Measurements from ENCODE around the gene ZBTB7C.

The ZBTB7C gene

DNA sequence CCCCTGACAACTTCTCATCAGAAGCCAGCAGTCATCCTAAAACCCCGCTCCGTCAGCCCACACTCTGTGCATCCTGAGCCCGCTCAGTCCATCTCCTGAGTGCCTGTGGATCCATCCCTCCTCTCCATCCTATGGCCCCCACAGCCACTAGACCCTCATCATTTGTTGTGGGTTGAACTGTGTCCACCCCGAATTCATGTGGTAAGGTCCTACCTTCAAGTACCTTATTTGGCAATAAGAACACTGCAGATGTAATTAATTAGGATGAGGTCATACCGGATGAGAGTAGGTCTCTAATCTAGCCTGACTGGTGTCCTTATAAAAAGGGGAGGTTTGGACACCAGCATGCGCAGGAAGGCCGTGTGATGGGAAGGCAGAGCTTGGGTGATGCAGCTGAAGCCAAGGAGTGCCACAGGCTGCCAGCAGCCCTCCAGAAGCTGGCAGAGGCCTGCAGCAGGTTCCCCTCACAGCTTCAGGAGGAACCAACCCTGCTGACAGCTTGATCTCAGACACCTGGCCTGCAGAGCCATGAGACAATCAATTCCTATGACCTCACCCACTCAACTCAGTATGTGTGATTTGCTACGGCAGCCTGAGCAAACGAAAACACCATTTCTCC, 192.4 kb downstream of the ZBTB7C start:
- no peak for DNase-seq (ENCODE audit: low read depth)

DNA sequence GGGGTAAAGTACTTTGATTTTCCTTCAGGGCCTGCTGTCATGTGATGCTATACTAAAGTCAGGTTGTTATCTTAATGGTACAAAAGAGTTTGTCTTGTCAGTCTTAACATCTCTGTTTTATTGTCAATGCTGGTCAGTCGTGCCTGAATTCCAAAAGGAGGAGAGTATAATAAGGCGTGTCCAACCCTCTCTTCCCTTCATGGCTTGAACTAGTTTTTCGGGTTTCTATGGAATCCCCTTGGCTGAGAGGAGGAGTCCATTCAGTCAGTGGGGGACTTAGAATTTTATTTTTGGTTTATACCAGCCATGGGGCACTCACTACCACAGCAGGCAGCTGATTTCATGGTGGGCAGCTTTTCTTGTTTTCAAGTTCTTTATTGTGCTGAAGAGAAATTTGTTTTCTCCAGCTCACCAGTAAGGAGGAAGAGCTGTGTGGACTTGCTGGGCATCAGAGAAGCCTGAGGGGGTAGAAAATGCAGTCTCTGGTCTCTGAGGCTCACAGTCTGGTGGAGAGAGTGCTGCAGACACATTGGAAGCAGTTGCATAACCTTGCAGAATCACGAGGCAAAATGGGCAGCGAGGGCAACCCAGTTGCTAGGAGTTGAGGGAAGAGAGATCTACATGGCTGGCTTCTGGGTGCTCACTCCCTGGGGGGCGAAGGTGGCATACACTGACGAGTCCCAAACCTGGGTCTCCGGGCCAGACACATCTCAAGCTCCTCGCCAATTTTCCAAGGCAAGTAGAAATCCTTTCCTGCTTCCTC, 193.1 kb downstream of the ZBTB7C start:
- no peak for DNase-seq (ENCODE audit: low read depth)

DNA sequence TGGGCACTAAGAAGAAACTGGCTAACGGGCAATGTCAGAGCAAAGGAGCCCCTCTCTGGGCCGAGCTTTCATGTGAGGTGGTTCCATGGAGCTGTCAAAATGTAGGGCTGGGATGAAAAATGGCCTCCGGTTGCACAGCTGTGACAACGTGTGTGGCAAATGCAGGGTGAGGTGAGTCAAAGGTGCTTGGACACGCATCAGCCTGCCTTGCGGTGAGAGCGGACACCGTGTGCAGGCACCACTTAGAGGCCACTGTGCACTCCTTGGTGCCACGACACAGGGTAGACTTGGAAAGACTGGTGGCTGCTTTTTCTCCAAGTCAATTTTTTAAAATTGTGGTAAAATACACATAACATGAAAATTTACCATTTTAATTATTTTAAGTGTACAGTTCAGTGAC, 195.4 kb downstream of the ZBTB7C start:
- DNase-seq (ENCODE audit: low read depth) = no peak

DNA sequence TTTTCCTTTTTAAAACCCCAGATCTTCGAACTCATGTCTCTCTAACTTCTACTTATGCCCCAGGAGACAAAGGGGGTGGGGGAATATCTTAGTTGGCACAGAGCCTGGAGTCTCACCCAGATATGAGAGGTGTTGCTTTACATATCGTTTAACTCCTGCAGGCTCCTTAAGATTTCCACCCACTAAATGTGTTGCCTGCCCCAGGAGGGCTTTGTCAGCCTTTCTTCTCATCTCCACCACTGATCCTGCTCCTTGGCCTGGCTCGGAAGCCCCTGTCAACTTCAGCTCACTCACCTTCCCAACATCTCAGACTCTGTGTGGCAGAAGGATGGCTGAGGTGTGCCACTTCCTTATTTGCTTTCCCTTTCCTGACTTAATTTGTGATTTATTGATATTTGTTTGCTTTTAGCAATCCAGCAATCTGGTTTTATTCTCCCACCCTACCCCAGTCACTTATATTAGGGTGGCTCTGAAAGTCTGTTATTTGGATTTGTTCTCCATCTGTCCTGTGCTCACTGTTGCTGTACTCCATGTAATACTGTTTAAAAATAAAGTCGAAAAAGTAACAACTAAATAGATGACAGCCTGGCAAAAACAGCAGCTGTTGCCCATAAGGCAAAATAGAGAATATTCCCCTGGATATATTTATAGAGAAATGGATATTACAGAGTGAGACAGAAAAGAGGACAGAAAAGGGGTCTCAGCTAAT, 200.6 kb downstream of the ZBTB7C start:
- DNase-seq (ENCODE audit: low read depth) = no peak

DNA sequence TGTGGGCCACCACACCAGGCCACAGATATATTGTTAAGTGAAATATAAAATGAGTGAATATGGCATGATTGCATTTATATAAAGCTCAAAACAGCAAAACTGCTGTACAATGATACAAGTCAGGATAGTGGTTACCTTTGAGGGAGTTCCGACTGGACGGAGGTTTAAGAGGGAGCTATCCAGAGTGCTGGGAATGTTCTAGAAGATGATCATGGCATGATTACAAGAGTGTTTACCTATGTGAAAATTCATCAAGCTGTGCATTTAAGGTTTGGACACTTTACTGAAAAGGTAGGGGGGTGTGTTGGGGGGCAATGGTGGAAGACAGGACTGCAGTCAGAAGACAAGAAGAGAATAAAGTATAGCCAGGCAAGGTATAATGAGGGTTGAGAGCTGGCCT, 201.4 kb downstream of the ZBTB7C start:
- no peak for DNase-seq (ENCODE audit: low read depth)

DNA sequence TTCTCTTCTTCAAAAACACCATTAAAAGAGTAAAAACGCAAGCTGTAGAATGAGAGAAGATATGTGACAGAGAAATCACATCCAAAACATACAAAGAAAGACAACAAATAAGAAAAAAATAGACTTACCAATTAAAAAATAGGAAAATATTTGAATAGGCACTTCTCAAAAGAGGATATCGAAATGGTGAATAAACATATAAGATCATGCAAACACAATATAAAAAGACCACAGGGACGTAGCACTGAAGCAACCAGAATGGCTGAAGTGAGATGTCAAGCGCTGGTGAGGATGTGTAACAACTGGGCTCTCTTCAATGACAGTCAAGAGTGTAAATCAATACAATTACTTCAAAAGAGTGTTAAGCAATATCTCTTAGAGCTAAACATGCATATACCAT, 202.3 kb downstream of the ZBTB7C start:
- DNase-seq (ENCODE audit: low read depth) = no peak

DNA sequence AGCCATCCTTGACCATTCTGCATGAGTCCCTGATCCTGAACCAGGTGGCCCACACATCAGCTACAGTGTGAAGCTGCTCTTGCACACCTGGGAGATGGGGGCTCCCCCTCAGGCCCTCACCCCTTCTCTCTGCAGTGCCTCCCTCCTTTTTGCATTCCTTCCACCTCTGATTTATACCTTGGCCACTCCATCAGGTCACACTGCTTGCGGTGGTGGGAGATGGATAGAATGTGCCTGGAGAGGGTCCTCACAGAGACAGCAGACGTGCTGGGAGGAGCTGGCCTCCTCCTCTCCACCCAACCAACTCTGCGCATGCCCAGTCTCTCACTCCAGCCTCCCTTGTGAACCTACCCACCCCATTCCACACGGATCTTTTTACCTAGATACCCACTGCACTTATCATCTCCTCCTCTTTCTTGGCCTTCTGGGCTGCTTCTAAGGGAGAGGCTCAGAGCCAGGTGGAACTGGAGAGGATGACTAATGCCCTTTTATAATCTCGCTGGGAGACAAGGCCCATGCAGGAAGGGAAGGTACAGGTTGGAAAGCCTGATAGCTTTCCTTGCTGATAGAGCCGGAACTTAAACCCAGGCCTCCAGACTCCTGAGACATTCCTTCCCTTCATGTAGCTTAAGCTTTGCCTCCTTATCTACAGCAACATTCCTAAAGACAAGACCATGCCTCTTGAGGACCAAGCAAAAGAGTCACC, 205.1 kb downstream of the ZBTB7C start:
- DNase-seq (ENCODE audit: low read depth) = no peak

DNA sequence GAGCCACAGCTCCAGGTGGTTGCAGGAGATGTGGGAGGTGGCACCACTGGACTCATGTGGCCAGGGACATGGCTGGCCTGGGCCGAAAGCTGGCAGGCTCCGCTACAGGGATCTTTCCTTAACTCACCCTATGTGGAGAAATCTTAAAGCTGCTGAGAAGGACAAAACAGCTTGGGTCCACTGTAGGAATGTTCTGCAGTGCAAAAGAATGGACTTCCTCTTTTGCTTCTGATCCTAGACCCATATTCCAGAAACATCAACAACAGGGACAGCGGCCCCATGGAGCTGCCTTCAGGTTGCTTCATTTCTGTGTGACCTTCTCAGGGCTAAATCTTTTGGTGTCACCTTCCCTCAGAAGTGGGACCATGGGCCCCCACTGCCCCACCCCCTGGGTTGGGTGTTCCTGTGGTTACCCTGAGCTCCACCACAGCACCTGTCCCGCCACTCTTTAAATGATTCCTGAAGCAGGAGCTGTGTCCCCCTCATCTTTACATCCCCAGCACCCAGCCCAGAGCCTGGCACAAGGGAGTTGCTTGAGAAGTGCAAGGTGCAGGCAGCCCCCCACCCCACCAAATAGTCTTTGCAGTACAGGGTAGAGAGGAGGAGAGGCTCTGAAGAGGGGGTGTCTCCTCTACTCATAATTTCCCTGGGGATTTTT, 205.8 kb downstream of the ZBTB7C start:
- no peak for DNase-seq (ENCODE audit: low read depth)

DNA sequence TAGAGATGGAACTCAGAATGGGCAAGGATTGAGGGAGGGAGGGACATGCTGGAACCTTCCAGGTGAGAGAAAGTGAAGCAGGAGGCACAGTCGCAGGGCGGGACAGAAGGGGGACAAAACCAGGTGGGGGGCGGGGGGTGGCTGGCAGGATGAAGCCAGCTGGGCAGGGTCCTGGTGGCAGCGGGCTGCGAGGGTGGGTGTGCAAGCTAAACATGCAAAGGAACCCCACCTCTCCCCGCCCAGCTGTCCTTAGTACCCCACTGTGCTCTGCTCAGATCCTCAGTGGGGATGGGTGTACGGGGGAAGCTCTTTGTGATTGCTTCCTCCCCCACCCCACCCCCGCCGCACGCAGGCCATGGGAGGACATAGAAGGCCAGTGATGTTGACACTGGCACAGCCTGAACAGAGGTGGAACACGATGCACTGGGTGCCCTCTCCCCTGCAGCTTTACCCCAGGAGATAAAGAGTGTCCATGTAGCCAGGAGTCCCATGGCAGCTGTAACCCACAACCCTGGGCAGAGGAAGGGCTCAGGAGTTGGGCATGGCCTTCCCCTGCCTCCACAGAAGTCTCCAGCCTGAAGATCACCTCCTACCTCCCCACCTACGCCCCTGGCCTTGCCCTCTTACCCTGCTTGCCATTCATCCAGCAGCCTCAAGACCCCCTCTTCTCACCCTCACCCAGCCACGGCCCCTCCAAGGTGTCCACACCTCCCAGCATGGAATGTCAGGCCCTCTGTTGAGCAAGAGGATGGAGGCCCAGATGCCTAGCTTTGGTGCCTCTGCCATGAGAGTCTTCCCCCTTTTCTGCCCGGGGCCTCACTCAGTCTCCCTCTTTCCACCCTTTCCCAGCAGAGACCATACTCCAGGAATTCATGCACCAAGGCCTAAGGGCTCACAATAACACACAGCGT, 206.6 kb downstream of the ZBTB7C start:
- no peak for DNase-seq (ENCODE audit: low read depth)

DNA sequence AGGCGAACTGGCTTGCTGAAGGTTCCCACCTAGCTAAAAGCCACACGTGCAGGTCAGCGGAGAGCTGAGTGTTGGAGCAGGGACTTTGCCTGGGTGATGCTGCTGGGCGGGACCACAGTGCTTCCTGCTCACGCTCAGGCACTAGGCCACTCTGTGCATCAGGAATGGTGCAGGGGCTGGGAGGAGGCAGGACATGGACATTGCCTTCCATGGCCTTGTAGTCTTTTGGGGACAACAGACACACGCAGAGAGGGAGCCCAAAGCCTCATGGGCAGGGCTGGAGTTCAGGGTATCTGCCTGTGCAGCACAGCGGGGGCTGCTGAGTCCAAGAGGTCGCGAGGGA, 207.2 kb downstream of the ZBTB7C start:
- no peak for DNase-seq (ENCODE audit: low read depth)

DNA sequence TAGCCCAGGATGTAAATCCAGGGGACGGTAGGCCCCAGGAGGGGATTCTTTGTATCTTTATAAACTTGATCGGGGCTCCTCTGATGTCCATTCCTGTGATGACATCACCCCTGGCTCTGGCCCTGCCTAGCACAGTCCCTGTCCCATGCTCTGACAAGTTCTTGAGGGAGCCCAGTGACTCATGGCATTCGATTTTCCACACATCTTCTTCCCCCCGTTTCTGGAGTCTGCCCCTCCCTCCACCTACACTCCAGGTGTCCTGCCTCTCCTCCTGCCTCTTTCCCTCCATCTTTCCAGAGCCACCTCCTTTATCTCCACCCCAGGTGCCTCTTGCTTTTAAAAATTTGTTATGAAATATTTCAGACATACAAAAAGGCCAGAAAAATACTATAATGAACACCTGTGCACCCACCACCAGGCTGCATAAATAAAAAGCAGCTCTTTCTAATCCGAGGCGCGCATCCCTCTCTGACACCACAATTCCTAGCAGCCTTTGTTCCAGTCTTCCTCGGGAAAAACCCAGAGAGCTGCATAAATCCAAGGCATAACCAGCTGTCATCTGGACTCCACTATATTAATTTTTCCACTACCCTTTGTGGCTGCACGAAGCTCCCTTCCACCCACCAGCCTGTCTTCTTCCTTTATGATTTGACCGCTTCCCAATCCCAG, 207.7 kb downstream of the ZBTB7C start:
- no peak for DNase-seq (ENCODE audit: low read depth)

DNA sequence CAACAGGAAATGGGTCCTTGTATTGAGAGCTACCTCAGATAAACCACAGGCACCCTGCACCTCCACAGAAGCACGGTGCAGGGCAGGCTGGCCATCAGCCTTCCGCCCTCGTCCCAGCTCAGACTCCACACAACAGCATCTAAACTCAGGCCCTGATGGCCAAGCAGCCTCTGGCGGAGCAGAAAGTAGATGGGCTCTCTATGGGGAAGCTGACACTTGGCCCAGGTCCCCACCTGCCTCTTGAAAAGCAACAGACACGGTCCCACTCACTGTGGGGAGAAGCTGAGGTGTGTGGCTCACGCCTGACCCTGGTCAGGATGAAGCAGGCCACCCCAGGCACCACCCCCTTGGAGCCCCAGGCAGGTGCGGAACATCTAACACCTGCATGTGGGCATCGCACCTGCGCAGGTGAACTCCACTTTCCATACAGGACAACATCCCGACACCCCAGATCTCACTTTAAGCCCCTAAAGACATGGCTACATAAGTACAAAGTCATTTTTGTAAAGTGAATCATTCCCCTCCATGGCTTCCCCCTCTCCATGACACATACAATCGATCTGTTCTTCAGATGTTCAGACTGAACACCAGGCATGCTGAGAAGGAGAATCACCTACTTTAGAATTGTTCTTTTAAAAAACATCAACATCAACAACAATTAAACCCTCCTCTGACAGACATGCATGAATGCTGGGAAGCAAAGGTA, 208.4 kb downstream of the ZBTB7C start:
- DNase-seq (ENCODE audit: low read depth) = no peak

DNA sequence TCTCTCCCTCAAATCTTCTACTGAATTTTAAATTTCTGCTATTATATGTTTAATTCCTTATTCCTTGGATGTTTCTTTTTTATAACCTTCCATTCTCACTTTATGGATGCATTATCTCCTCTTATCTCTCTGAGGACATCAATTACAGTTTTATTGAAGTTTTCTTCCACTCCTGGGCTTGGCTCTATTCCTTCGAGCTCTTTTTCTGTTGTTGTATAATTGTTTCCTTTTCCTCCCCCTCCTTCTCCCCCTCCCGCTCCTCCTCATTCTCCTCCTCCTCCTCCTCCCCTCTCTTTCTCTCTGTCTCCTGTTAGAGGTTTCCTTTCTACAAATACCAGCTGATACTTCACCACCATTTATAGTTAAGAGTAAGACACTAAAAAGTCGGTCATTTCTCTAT, 209.8 kb downstream of the ZBTB7C start:
- no peak for DNase-seq (ENCODE audit: low read depth)

DNA sequence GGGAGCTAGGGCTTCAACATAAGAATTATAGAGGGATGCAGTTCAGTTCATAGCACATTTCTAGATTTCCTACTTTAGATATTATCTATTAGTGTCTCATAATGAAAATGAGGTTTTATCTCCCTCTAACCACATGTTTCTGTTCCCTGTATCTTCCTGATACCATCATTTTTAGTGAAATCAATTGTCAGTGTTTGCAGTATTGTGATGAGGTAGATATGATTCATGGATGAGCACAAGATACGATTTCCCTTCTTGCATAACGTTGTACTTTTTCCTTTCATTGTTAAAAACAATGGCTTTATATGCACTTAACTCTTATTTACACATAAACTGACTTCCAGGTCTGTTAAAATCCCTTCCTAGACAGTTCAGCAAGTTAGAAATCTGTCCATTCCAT, 211.4 kb downstream of the ZBTB7C start:
- DNase-seq (ENCODE audit: low read depth) = no peak

DNA sequence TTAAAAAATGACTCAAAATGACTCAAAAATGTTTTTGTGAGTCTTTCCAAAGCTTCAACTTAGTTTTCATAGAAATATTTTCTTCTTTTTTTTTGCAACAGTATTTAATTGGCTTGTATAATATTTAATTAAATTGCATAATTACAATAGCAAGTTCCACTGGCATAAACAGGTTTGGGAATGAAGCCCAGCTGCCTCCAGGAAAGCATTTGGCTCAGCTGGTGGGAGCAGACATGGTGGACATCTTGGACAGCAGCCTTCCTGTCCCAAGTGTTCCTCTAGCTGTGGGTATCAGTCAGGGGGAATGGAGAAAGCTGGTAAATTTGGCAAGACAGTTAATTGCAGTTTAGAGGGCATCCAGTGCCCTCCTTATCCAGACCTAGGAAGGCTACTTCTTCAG, 213.4 kb downstream of the ZBTB7C start:
- no peak for DNase-seq (ENCODE audit: low read depth)

DNA sequence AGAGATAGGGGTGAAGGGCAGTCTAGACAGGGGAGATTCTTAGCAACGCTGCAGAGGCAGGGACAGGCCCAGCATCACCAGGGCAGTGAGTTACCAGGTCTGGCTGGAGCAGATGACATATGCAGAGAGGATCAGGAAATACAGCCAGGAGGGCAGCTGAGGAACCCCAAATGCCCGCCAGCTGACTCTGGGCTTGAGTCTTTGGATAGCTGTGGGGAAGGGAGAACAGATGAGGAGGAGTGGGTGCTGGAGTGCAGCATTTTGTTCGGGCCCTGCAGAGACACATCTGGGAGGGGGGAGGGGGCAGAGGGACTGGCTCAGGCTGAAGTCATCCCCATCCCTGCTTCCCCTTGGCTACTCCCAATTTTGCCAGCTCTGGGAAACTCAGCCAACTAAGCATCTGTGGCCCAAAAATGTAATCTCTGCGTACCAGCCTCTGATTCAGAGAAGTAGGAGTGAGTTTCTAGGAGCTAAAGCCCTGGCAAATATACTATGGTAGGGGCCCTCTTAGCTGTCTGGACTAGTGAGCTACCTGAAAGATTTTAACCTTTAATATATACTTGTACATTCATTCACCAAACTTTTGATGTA, 214.5 kb downstream of the ZBTB7C start:
- DNase-seq (ENCODE audit: low read depth) = no peak

DNA sequence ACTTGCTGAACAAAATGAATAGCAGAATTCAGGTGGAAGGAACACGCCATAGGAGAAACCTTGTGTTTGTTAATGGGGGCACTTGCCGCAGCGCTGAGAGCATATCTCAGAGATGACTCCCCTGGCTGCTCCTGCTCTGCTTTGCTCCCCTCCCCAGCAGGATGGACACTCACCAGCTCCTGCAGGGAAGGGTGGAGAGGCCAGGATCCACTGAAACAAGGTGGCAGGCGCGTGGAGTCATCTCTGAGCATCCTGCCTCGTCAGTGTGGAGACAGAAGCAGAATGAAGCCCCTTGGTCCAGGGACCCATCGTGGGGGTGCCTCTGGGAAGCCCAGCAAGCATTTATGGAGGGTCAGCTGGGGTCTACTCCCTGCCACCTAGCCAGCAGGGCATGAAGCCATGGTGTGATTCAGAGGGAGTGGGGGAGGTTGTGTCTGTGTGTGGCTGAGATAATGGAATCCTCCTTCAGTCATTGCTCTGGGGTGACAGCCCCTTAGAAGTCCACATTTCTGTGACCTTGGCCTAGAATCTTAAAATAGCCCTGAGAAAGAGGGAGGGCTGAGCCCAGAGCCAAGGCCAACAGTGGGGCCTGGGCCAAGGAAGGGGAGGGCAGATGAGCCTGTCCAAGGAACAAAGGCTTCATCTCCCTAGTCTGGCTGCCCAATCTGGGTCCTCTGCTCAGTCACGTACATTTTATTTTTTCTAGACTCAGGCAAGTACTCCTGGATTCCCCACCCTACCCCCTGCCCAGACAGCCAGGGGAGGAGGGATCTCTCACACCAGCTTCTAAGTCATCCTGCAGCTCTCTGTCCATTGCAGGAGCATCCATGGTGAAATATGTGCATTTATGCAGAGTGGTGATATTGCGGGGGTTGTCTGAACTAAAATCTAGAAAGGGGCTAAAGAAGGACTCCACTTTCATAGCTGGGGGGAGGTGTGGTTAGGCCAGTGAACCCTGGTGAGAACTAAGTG, 215.4 kb downstream of the ZBTB7C start:
- DNase-seq (ENCODE audit: low read depth) = no peak

DNA sequence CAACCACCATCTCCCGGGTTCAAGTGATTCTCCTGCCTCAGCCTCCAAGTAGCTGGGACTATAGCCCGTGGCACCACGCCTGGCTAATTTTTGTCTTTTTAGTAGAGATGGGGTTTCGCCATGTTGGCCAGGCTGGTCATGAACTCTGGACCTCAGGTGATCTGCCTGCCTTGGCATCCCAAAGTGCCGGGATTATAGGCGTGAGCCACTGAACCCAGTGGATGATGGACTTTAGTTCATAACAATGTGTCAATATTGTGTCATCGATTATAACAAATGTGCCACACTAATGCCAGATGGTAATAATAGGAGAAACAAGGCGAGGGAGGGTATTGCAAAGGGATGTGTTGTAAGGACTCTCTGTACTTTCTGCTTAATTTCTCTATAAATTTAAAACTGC, 216.6 kb downstream of the ZBTB7C start:
- no peak for DNase-seq (ENCODE audit: low read depth)

Data from HS-27A (cell line).